Thoracic aorta (tissue), 2 donors: Measurements from ENCODE around the gene YARS1. TPM values are rescaled to one million over a fixed set of nuclear protein-coding genes. Genes with fewer than 3 reads are reported as not detected.
A peak's percentile ranks its signal among the peaks of the same experiment; 100 is the strongest.

ENCODE experiments used
- ATAC-seq: fragments of 150-250 bp; one replicate; pipeline ENCODE4 v1.8.0; 2017; ENCODE audit warnings: low read depth; ENCODE audit not compliant: insufficient number of reproducible peaks, low FRiP score
- DNase-seq: peaks from one replicate; pipeline ENCODE4 v3.0.0-alpha.2; 2020; ENCODE audit warnings: low spot score
- H3K27ac ChIP-seq, 2 donors: fragments of 200-600 bp; sonication (generic); 1 replicate in 1 of 2; 2 replicates in 1 of 2; pipeline ENCODE4 v1.5.1; 2016; ENCODE audit warnings: mild to moderate bottlenecking in 2 of 2, moderate library complexity in 2 of 2
- H3K27me3 ChIP-seq: fragments of 200-600 bp; sonication (generic); replicated peaks from 2 replicates; pipeline ENCODE4 v1.6.0; 2016; ENCODE audit warnings: mild to moderate bottlenecking; ENCODE audit not compliant: insufficient read depth
- H3K36me3 ChIP-seq: fragments of 200-600 bp; sonication (generic); one replicate; pipeline ENCODE4 v1.5.1; 2016
- H3K4me1 ChIP-seq, 2 donors: fragments of 200-600 bp; sonication (generic); 1 replicate in 1 of 2; 2 replicates in 1 of 2; pipeline versions ENCODE4 v1.5.1 to v1.6.0; 2016; ENCODE audit warnings: low read depth in 2 of 2, mild to moderate bottlenecking in 1 of 2; ENCODE audit not compliant: control insufficient read depth in 1 of 2
- H3K4me3 ChIP-seq: fragments of 200-600 bp; sonication (generic); 2 replicates; pipeline ENCODE4 v1.5.1; 2016; ENCODE audit warnings: mild to moderate bottlenecking
- H3K9me3 ChIP-seq: fragments of 200-600 bp; sonication (generic); 2 replicates; pipeline ENCODE4 v1.5.1; 2016
- CTCF ChIP-seq: fragments of 200-600 bp; sonication (generic); IDR thresholded peaks from one replicate; pipeline ENCODE4 v1.5.1; 2019; ENCODE audit warnings: antibody characterized with exemption
- total RNA-seq, 2 donors: library from RNA; depleted of rRNA; stranded (reverse); fragments of >200 nt; gene quantifications; one replicate each; pipeline versions ENCODE4 v1.1.0 to v1.2.3, GENCODE V29; 2016

YARS1 gene
- total RNA-seq, 2 donors from 2014 or later, result 62.5 to 74.9 TPM

DNA sequence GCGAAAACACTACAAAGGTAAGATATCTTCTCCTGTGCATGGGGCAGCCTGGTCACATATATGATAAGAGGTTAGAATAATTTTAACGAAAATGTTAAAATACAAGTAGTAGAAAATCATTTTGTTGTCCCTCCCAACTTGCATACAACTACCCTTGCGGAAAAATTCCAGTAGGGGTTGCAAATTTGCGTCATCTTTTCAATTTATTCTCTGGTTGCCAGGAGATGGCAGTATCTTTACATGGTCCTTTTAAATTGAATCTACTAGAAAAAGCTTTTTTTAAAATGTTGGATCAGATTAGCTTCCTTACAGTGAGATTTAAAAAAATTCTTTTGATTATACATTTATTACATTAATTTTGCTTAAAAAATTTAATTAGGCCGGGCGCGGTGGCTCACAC, 11.2 kb upstream of the YARS1 start:
- ATAC-seq, result no peak
- DNase-seq, result no peak
- peak; percentile 32 for TF ChIP-seq CTCF
- Histone ChIP-seq H3K9me3 (no peaks in the 10 kb centered on the region), H3K36me3 (peaks cover 47% of the 10 kb centered on the region), H3K4me1 (no peaks in the 10 kb centered on the region), H3K27me3 (no peaks in the 10 kb centered on the region), H3K4me3 (no peak overlapping the region), H3K27ac (no peak overlapping the region)

GRCh38 chr1:32825181-32825580, 8.0 kb upstream of the YARS1 start:
- ATAC-seq, result no peak
- H3K36me3 ChIP-seq, result peaks cover 32% of the 10 kb centered on the region

GRCh38 chr1:32818804-32819541, 1.8 kb upstream of the YARS1 start:
- Histone ChIP-seq H3K4me1 (peaks cover 26 to 50% of the 10 kb centered on the region in 2 donors), H3K4me3 (peak overlapping the region; percentile 85), H3K27me3 (no peaks in the 10 kb centered on the region), H3K9me3 (no peaks in the 10 kb centered on the region), H3K36me3 (no peaks in the 10 kb centered on the region), H3K27ac (peak overlapping the region; percentile 96 to 98)
- no peak for DNase-seq
- TF ChIP-seq CTCF, result no peak
- no peak for ATAC-seq

More at GRCh38 chr1:32825181-32825580, 8.0 kb upstream of the YARS1 start:
- Histone ChIP-seq H3K27me3 (no peaks in the 10 kb centered on the region), H3K4me3 (no peak overlapping the region), H3K27ac (no peak overlapping the region), H3K4me1 (peaks cover 0 to 6% of the 10 kb centered on the region in 2 donors), H3K9me3 (no peaks in the 10 kb centered on the region)
- DNase-seq, result no peak
- no peak for TF ChIP-seq CTCF

DNA sequence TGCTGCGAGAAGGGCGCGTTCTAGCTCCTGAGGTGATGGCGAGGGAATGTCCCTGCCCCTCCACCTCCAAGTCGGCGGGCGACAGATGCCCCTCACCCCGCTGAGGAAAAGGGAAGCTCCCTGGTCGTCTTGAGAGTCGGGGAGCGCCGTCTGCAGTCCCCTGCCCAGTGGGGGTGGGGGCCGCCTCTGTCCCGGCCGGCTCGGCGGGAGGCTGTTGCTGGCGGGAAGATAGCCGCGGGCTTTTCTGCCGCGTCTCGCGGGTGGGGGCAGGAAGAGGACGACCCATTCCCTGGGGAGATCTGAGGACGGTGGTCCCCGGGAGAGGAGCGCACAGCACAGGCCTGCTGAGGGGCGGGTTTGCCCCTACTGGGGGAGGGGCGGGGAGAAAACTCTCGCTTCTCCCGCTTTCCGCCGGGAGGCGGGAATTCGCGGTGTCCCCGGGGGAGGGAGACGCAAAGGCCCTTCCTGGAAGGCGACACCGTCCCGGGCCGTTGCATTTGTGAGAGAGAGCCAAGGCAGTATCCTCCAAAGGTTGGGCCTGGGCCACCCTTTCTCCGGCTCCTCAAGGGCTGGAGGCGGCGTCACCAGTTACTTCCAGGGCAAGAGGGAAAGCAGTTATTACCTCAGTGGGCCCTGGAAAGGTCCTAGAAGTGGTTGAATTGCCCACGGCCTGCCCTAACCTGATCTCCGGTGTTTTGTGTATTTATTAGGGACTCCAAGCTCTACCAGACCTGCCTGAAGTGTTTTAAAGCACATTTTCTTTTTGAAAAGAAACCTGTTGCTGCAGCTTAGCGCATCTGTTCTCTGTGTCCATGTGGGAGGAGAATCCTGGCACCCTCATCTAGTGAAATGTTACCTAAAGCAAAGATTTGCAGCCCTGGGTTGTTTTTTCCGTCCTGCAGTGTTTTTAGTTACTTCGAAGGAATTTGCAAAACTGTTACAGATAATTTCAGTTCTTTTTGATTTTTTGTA, 943 bp upstream of the YARS1 start:
- Histone ChIP-seq H3K36me3 (no peaks in the 10 kb centered on the region), H3K4me3 (peak overlapping the region; percentile 85), H3K9me3 (no peaks in the 10 kb centered on the region), H3K27me3 (no peaks in the 10 kb centered on the region), H3K27ac (peak overlapping the region; percentile 96 to 98), H3K4me1 (peaks cover 34 to 59% of the 10 kb centered on the region in 2 donors)
- TF ChIP-seq CTCF, result no peak
- DNase-seq (peak; percentile 54), ATAC-seq (no peak)

GRCh38 chr1:32816676-32817158, 441 bp downstream of the YARS1 start:
- H3K36me3 ChIP-seq, result no peaks in the 10 kb centered on the region
- TF ChIP-seq CTCF, result no peak
- ATAC-seq, result no peak
- peak overlapping the region; percentile 85 for H3K4me3 ChIP-seq
- peak overlapping the region; percentile 96 to 98 for H3K27ac ChIP-seq
- H3K4me1 ChIP-seq, result peaks cover 42 to 73% of the 10 kb centered on the region in 2 donors
- no peaks in the 10 kb centered on the region for H3K9me3 ChIP-seq
- H3K27me3 ChIP-seq, result no peaks in the 10 kb centered on the region
- no peak for DNase-seq
